T-helper 17 cell (primary cell): Measurements from ENCODE around the gene COG1. TPM values are rescaled to one million over a fixed set of nuclear protein-coding genes. Genes with fewer than 3 reads are reported as not detected.

Experiments used
- ATAC-seq: fragments of 150-1000 bp; cut with Tn5 transposase; 2 replicates; pipeline ENCODE4 v1.10.0; 2021; ENCODE audit warnings: mild to moderate bottlenecking, moderate library complexity
- DNase-seq, 3 donors: peaks; one replicate each; pipeline versions ENCODE4 v3.0.0 to v3.0.0-alpha.2; 2020 to 2021
- H3K9me3 ChIP-seq: one replicate; pipeline ENCODE4 v1.7.0; 2013; ENCODE audit warnings: low read length, mild to moderate bottlenecking; ENCODE audit not compliant: control insufficient read depth, poor library complexity, severe bottlenecking
- H3K27ac Mint-ChIP-seq: one replicate; pipeline ENCODE4 v1.8.0; 2022; ENCODE audit warnings: mild to moderate bottlenecking, moderate library complexity, mixed read lengths
- H3K27me3 Mint-ChIP-seq: one replicate; pipeline ENCODE4 v1.8.0; 2022; ENCODE audit warnings: mixed read lengths
- H3K36me3 Mint-ChIP-seq: one replicate; pipeline ENCODE4 v1.8.0; 2022; ENCODE audit warnings: low read depth, mixed read lengths
- H3K4me1 Mint-ChIP-seq: one replicate; pipeline ENCODE4 v1.8.0; 2022; ENCODE audit warnings: mild to moderate bottlenecking, mixed read lengths
- H3K4me3 Mint-ChIP-seq: one replicate; pipeline ENCODE4 v1.8.0; 2022; ENCODE audit warnings: mild to moderate bottlenecking, moderate library complexity, mixed read lengths
- total RNA-seq, 4 donors: library from RNA in 2 of 4; stranded (reverse) in 2 of 4; gene quantifications; one replicate each; pipeline ENCODE4 v1.2.3 and lab custom pipeline; 2022 to 2026

COG1 gene
- total RNA-seq, 2 donors from 2014 or later = 64.4 to 70.0 TPM

DNA sequence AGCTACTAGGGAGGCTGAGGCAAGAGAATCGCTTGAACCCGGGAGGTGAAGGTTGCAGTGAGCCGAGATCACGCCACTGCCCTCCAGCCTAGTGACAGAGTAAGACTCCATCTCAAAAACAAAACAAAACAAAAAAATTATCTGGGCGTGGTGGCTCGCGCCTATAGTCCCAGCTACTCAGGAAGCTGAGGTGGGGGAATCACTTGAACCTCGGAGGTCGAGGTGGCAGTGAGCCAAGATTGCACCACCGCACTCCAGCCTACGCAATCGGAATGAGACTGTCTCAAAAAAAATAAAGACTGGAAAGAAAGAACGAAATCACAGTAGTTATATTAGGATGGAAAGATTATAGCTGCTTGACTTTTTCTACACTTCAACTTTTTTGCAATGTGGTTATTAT lies 18.9 kb downstream of the COG1 start:
- no peaks in the 10 kb centered on the region for H3K9me3 ChIP-seq
- Mint-ChIP-seq H3K4me1 (peaks cover 25% of the 10 kb centered on the region), H3K27me3 (no peaks in the 10 kb centered on the region), H3K4me3 (peak overlapping the region; percentile 79), H3K36me3 (peaks cover 9% of the 10 kb centered on the region), H3K27ac (peak overlapping the region; percentile 83)
- DNase-seq = peak; percentile 45 to 63 (median 62)
- ATAC-seq = peak; percentile 90

DNA sequence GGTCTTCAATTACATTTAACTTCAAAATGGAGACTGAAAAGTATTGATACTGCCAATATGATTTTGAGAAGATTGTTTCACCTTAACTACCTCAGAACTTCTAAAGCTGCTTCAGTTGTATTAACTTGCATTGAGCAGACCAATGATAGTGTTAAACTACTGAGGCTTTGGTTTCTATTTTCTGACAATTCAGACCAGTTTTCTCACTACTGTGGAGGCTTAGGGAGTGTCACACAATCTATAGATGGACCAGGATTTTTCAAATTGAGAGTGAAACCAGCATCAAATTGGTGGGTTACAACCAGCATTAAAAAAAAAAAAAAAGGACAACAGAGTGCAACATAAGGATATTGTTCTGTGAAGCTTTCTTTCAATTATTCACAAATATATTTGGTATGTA lies 21.2 kb downstream of the COG1 start:
- DNase-seq (no peak), ATAC-seq (no peak)
- Mint-ChIP-seq H3K4me3 (no peak overlapping the region), H3K27me3 (no peaks in the 10 kb centered on the region), H3K36me3 (peaks cover 5% of the 10 kb centered on the region), H3K27ac (peak overlapping the region; percentile 88), H3K4me1 (peaks cover 28% of the 10 kb centered on the region)
- H3K9me3 ChIP-seq = no peaks in the 10 kb centered on the region

DNA sequence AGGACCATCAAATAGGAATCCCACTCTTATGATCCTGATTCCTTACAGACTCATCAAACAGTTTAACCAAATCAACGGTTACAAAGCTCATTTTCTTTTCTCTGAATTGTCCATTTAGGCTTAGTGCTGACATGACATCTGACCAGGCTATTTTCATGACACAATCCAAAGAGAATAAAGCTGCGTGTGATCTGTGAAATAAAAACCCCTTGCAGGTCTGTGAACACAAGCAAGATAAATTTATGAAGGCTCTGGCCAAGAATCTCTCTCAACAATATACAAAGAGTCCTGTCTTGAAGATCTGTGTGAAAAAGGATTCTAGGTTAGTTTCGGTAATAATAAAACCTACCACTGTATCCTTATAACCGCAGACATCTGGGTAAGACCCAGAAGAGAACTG lies 22.0 kb downstream of the COG1 start:
- H3K36me3 Mint-ChIP-seq = peaks cover 5% of the 10 kb centered on the region
- H3K9me3 ChIP-seq = no peaks in the 10 kb centered on the region
- ATAC-seq (no peak), DNase-seq (no peak)
- H3K4me3 Mint-ChIP-seq = no peak overlapping the region
- peaks cover 26% of the 10 kb centered on the region for H3K4me1 Mint-ChIP-seq
- peak overlapping the region; percentile 88 for H3K27ac Mint-ChIP-seq
- H3K27me3 Mint-ChIP-seq = no peaks in the 10 kb centered on the region

DNA sequence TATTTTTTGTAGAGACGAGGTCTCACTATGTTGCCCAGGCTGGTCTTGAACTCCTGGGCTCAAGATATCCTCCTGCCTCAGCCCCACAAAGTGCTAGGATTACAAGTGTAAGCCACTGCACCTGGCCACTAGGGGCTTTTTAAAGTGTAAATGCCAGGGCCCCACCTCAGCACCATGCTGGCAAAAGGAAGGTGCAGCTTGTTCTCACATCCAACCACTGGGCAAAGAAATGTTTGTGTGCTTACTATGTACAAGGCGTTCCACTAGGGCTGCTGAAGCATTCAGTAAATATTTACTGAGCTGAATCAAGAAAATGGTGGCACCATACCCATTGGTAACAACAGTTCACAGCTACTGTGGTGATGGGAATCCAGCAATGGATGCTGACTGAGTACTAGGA lies 22.6 kb downstream of the COG1 start:
- Mint-ChIP-seq H3K4me1 (peaks cover 25% of the 10 kb centered on the region), H3K4me3 (no peak overlapping the region), H3K27me3 (no peaks in the 10 kb centered on the region), H3K36me3 (peaks cover 5% of the 10 kb centered on the region), H3K27ac (peak overlapping the region; percentile 88)
- DNase-seq (no peak), ATAC-seq (no peak)
- H3K9me3 ChIP-seq = no peaks in the 10 kb centered on the region

DNA sequence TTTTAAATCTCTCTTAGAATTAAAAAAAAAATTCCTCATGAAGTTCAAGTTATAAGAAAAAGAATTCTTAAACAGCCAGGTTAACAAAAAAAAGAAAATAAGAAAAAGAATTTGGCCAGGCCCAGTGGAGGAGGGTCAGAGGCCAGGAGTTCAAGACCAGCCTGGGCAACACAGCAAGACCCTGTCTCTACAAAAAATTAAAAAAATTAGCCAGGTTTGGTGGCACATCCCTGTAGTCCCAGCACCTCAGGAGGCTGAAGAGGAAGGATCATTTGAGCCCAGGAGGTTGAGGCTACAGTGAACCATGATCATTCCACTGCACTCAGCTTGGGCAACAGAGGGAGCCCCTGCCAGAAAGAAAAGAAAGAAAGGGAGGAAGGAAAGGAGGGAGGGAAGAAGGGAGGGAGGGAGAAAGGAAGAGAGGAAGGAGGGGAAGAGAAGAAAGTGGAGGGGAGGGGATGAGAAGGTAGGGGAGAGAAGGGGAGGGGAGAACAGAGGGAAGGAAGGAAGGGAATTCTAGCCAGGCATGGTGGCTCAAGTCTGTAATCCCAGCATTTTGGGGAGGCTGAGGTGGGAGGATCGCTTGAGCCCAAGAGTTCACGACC lies 30.9 kb downstream of the COG1 start:
- Mint-ChIP-seq H3K27me3 (no peaks in the 10 kb centered on the region), H3K4me1 (peaks cover 27% of the 10 kb centered on the region), H3K4me3 (no peak overlapping the region), H3K27ac (peak overlapping the region; percentile 81), H3K36me3 (no peaks in the 10 kb centered on the region)
- H3K9me3 ChIP-seq = no peaks in the 10 kb centered on the region
- ATAC-seq (no peak), DNase-seq (no peak)

DNA sequence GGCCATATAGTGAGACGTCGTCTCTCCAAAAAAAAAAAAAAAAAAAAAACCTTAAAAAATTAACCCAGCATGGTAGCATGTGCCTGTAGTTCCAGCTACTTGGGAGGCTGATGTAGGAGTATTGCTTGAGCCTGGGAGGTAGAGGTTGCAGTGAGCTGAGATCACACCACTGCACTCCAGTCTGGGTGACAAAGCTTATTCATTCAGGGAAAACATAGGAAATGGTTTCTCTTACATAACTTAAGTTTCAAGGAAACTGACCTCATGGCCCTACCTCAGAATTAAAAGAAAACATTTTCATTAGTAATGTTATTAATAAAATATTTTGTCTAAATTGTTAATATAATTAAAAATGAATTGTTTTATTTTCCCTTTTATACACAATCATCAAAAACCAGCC lies 31.4 kb downstream of the COG1 start:
- DNase-seq (no peak), ATAC-seq (no peak)
- no peak overlapping the region for H3K4me3 Mint-ChIP-seq
- H3K9me3 ChIP-seq = no peaks in the 10 kb centered on the region
- no peaks in the 10 kb centered on the region for H3K27me3 Mint-ChIP-seq
- no peaks in the 10 kb centered on the region for H3K36me3 Mint-ChIP-seq
- peaks cover 32% of the 10 kb centered on the region for H3K4me1 Mint-ChIP-seq
- peak overlapping the region; percentile 34 for H3K27ac Mint-ChIP-seq

DNA sequence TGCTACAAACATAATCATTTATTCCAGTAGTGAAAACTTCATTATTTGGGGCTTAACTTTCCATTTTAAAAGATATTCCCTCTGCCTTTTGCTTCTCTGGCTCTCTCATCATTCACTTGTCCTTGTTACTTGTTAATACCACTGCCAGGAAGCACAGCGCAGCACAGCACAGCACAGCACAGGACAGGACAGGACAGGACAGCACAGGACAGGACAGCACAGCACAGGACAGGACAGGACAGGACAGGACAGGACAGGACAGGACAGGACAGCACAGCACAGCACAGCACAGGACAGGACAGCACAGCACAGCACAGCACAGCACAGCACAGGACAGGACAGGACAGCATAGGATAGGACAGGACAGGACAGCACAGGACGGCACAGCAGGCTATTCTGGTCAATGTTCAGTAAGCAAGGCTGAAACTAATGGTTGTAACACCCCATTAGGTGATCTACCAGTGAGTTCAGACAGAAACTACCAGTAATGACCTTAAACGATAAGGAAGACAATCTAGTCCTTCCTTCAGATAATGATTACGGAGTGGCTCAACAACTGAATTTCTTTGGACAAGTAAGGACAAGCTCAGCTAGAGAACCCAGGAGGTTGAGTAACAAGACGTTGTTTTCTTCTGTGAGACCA lies 31.9 kb downstream of the COG1 start:
- no peak for DNase-seq
- H3K9me3 ChIP-seq = no peaks in the 10 kb centered on the region
- H3K27ac Mint-ChIP-seq = peak overlapping the region; percentile 34
- peak overlapping the region; percentile 50 for H3K4me3 Mint-ChIP-seq
- H3K4me1 Mint-ChIP-seq = peaks cover 35% of the 10 kb centered on the region
- no peaks in the 10 kb centered on the region for H3K27me3 Mint-ChIP-seq
- ATAC-seq = no peak
- H3K36me3 Mint-ChIP-seq = no peaks in the 10 kb centered on the region

DNA sequence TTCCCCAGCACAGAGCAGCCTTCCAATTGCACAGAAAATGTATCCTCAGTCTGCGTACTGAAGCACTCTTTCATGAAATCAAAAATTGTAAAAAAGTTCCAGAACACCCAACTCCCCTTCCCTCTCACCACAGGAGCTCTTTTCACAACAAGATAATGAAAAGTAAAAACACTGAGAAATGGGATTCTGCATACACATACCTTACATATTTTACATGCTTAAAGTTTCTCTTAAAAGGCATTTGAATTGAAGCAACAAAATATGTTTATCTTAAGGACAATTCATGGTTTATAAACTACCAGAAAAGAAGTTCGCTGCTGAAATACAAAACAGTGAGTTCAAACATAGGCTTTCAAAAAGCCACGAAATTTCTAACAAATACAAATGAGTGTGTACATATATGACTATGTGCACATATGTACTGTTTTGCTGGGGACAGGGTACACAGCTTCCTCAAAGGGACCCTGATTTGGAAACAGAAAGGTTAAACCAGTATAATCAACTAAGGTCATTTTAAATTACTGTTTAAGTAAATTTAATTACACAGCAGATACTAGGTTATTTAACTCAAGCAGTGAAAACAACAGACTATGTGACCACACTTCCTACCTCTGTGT lies 33.8 kb downstream of the COG1 start:
- no peaks in the 10 kb centered on the region for H3K9me3 ChIP-seq
- H3K27ac Mint-ChIP-seq = peak overlapping the region; percentile 77
- ATAC-seq (no peak), DNase-seq (no peak)
- H3K4me1 Mint-ChIP-seq = peaks cover 50% of the 10 kb centered on the region
- peak overlapping the region; percentile 64 for H3K4me3 Mint-ChIP-seq
- no peaks in the 10 kb centered on the region for H3K36me3 Mint-ChIP-seq
- no peaks in the 10 kb centered on the region for H3K27me3 Mint-ChIP-seq

DNA sequence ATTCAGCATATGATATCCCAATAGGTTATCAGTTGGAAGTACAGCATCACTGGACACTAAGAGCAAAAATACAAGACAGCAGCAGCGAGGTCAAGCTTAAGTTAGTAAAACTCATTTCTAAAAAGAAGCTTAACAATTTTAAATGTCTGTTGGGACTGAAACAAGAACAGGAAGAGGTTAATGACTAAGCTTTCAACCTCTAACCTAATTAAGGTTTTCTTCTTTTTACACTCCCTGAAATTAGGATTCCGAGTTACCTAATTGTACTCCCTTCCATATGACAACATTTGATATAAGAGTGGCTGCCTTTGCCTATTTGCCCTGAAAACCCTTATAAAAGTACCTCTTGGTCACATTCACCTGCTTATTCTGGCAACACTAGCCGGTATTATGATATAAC lies 34.5 kb downstream of the COG1 start:
- no peaks in the 10 kb centered on the region for H3K27me3 Mint-ChIP-seq
- peaks cover 50% of the 10 kb centered on the region for H3K4me1 Mint-ChIP-seq
- DNase-seq (no peak), ATAC-seq (no peak)
- H3K9me3 ChIP-seq = no peaks in the 10 kb centered on the region
- peak overlapping the region; percentile 64 for H3K4me3 Mint-ChIP-seq
- H3K27ac Mint-ChIP-seq = peak overlapping the region; percentile 77
- H3K36me3 Mint-ChIP-seq = no peaks in the 10 kb centered on the region

DNA sequence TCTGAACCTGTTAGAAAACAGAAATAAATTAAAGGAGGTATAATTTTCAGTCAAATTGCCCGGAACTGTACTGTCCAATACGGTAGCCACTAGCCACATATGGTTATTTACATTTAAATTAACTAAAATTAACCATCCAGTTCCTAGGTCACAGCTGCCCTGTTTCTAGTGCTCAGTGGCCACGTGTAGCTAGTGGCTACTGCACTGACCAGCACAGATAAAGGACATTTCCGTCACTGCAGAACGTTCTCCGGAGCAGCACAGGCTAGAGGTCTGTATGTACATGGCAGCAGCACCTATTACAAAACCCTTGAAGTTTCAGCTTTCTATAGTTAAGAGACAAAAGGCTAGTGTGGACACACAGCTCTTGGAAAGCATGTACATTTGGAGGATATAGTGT lies 35.1 kb downstream of the COG1 start:
- no peak overlapping the region for H3K4me3 Mint-ChIP-seq
- H3K9me3 ChIP-seq = no peaks in the 10 kb centered on the region
- no peak for DNase-seq
- no peaks in the 10 kb centered on the region for H3K27me3 Mint-ChIP-seq
- peaks cover 50% of the 10 kb centered on the region for H3K4me1 Mint-ChIP-seq
- ATAC-seq = no peak
- peak overlapping the region; percentile 98 for H3K27ac Mint-ChIP-seq
- no peaks in the 10 kb centered on the region for H3K36me3 Mint-ChIP-seq

DNA sequence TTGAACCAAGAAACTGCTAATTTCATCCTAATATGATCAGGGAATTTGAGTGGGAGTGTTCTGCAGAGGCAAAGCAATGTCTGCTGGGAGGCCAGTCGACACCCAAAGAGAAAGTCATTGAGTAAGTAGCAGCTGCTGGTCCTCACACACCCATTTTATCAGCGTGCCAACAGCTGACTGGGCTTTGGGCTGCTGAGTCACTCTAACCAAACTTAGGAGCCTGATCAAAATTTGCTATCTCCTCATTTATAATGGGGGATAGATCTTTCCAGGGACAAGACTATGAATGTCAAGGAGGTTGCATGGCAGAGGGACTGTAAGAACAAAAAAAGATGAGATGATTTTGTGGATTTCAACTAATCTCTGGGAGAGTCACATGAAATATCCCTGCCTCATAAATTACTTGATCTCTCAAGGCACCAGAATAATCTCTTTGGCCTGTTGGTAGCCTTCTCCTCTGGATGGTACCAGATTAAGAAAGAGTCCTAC lies 35.9 kb downstream of the COG1 start:
- no peaks in the 10 kb centered on the region for H3K9me3 ChIP-seq
- H3K27me3 Mint-ChIP-seq = no peaks in the 10 kb centered on the region
- peak overlapping the region; percentile 53 for H3K4me3 Mint-ChIP-seq
- no peak for DNase-seq
- no peaks in the 10 kb centered on the region for H3K36me3 Mint-ChIP-seq
- no peak for ATAC-seq
- H3K4me1 Mint-ChIP-seq = peaks cover 54% of the 10 kb centered on the region
- peak overlapping the region; percentile 98 for H3K27ac Mint-ChIP-seq

DNA sequence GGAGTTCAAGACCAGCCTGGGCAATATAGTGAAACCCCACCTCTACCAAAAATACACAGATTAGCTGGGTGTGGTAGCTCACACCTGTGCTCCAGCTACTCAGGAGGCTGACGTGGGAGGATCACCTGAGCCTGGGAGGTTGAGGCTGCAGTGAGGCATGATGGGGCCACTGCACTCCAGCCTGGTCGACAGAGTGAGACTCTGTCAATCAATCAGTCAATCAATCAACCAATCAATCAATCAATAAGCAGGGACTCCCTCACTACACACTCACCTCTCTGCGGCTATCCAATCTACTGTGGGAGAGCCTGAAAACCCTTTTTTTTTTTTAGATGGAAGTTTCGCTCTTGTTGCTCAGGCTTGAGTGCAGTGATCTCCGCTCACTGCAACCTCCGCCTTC lies 37.2 kb downstream of the COG1 start:
- no peaks in the 10 kb centered on the region for H3K36me3 Mint-ChIP-seq
- H3K27ac Mint-ChIP-seq = peak overlapping the region; percentile 98

DNA sequence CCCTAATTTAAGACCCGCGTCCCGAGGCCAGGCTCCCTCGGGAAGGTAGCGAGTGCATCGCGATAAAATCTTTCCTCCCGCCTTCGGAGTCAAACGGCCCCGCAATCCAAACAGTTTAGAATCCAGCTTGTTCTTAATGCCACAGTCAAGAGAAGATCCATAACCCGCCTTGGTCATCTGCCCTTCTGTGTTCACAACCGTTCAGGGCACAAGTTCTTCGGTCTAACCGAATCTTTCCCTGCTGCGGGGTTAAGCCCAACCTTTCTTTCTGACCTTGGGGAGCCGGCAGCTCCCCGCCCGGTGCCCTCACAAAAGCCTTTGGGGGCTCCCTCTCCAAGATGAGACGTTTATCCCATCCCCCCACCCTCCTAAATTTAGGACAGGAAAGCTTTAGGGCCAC lies 38.5 kb downstream of the COG1 start:
- Mint-ChIP-seq H3K27me3 (no peaks in the 10 kb centered on the region), H3K4me3 (peak overlapping the region; percentile 95), H3K4me1 (peaks cover 54% of the 10 kb centered on the region), H3K27ac (peak overlapping the region; percentile 98), H3K36me3 (peaks cover 7% of the 10 kb centered on the region)
- ATAC-seq (no peak), DNase-seq (no peak)
- H3K9me3 ChIP-seq = no peaks in the 10 kb centered on the region

More for the DNA sequence above, 37.2 kb downstream of the COG1 start:
- DNase-seq (no peak), ATAC-seq (no peak)
- Mint-ChIP-seq H3K4me1 (peaks cover 49% of the 10 kb centered on the region), H3K27me3 (no peaks in the 10 kb centered on the region), H3K4me3 (peak overlapping the region; percentile 95)
- H3K9me3 ChIP-seq = no peaks in the 10 kb centered on the region
